Keratinocyte (primary cell): Measurements from ENCODE around the gene TECR.

ENCODE experiments used
- EZH2 ChIP-seq: IDR thresholded peaks from one replicate; pipeline ENCODE4 v1.6.1; 2012; ENCODE audit warnings: inconsistent platforms, mild to moderate bottlenecking, low read length, moderate library complexity
- TF ChIP-seq, protein P1 (sequence below), 3 experiments: IDR thresholded peaks in 1 of 3; conservative IDR thresholded peaks in 1 of 3; optimal IDR thresholded peaks in 1 of 3; 2 replicates in 2 of 3; 3 replicates in 1 of 3; pipeline versions ENCODE3 to v1.5.1; 2011; ENCODE audit warnings: low read length in 3 of 3, mild to moderate bottlenecking in 3 of 3, moderate library complexity in 2 of 3, control low read depth in 1 of 3, inconsistent platforms in 1 of 3; ENCODE audit not compliant: insufficient read depth in 2 of 3; ENCODE audit errors: extremely low read depth in 1 of 3

DNA sequence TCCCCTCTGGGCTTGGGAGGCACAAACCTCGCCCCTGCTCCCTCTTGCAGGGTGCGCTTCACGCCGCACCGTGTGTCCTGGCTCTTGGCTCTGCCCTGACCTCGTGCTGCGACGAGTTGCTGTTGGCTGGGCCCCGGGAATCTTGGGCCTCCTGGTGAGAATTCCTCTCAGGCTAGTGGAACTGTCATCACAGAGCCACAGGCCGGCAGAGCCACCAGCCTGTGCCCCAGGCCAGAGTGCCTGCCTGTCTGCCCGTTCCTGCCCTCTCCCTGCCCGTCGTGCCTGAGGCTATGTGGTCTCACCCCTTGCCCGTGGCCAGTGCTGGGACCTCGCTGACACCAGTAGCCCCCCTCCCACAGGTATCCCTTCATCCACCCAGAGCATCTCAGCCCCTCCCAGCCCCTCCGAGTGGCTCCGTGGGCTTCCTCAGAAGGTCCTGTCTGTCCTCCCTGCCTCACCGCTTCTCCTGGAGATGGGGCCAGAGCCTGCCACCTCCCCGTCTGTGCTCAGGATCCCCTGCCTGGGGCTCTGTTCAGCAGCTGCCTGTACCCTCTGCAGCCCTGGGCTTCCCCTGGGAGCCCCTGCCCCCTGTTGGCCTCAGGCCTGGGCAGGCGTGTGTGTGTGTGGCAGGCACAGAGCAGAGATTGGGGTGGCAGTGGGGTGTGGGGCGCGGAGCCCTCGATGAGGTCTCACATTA, 29.1 kb downstream of the TECR start:
- TF ChIP-seq, protein P1, sequence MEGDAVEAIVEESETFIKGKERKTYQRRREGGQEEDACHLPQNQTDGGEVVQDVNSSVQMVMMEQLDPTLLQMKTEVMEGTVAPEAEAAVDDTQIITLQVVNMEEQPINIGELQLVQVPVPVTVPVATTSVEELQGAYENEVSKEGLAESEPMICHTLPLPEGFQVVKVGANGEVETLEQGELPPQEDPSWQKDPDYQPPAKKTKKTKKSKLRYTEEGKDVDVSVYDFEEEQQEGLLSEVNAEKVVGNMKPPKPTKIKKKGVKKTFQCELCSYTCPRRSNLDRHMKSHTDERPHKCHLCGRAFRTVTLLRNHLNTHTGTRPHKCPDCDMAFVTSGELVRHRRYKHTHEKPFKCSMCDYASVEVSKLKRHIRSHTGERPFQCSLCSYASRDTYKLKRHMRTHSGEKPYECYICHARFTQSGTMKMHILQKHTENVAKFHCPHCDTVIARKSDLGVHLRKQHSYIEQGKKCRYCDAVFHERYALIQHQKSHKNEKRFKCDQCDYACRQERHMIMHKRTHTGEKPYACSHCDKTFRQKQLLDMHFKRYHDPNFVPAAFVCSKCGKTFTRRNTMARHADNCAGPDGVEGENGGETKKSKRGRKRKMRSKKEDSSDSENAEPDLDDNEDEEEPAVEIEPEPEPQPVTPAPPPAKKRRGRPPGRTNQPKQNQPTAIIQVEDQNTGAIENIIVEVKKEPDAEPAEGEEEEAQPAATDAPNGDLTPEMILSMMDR (optimal IDR thresholded peaks at IDR 0.05 in 1 of 3, IDR thresholded peaks at IDR 0.05 in 1 of 3, conservative IDR thresholded peaks at IDR 0.05 in 1 of 3; ENCODE audit: extremely low read depth in 1 of 3, insufficient read depth in 2 of 3, low read length in 3 of 3), result no peak
- no peak for TF ChIP-seq EZH2
